ENCODE measurements around the gene CTIF.
"Not testable (repeated sequence)": the region's sequence is repeated elsewhere in the genome, so short reads cannot be mapped to it uniquely, and the experiment has no call there.

GRCh38 chr18:48512498-48512897, 26.3 kb upstream of the CTIF start:
- TF ChIP-seq CTCF, POLR2A (IDR thresholded peaks at IDR 0.05): not testable (repeated sequence)
